CD14-positive monocyte (primary cell): Measurements from ENCODE around the gene SYPL2. TPM values are rescaled to one million over a fixed set of nuclear protein-coding genes. Genes with fewer than 3 reads are reported as not detected.

Experiments used
- DNase-seq, 3 donors: peaks; one replicate each; pipeline ENCODE4 v3.0.0-alpha.2; 2011 to 2022
- H2AFZ ChIP-seq: 2 replicates; pipeline ENCODE4 v1.6.0; 2012; ENCODE audit warnings: mild to moderate bottlenecking, low read depth, low read length, inconsistent platforms; ENCODE audit not compliant: insufficient read depth, poor library complexity, severe bottlenecking
- H3K27ac ChIP-seq, 2 donors: 1 replicate in 1 of 2; 2 replicates in 1 of 2; pipeline ENCODE4 v1.5.1; 2012 to 2013; ENCODE audit warnings: low read length in 2 of 2, control low read depth in 1 of 2, inconsistent platforms in 1 of 2, low read depth in 1 of 2, mild to moderate bottlenecking in 1 of 2
- H3K27me3 ChIP-seq, 2 donors: one replicate each; pipeline versions ENCODE4 v1.6.0 to v1.6.1; 2011 to 2013; ENCODE audit warnings: low read length in 2 of 2; ENCODE audit not compliant: control insufficient read depth in 2 of 2, insufficient read depth in 2 of 2
- H3K36me3 ChIP-seq, 2 donors: replicated peaks in 1 of 2; 1 replicate in 1 of 2; 2 replicates in 1 of 2; pipeline versions ENCODE4 v1.5.1 to v1.6.1; 2012 to 2013; ENCODE audit warnings: low read length in 2 of 2, control low read depth in 1 of 2, inconsistent platforms in 1 of 2, mild to moderate bottlenecking in 1 of 2; ENCODE audit not compliant: insufficient read depth in 2 of 2, control insufficient read depth in 1 of 2
- H3K4me1 ChIP-seq, 2 donors: 1 replicate in 1 of 2; 2 replicates in 1 of 2; pipeline versions ENCODE4 v1.5.1 to v1.6.1; 2012 to 2013; ENCODE audit warnings: low read length in 2 of 2, control low read depth in 1 of 2, inconsistent platforms in 1 of 2, mild to moderate bottlenecking in 1 of 2, moderate library complexity in 1 of 2; ENCODE audit not compliant: insufficient read depth in 2 of 2, control insufficient read depth in 1 of 2
- H3K4me2 ChIP-seq: replicated peaks from 2 replicates; pipeline ENCODE3; 2012; ENCODE audit warnings: low read length, moderate library complexity, mild to moderate bottlenecking; ENCODE audit not compliant: poor library complexity, severe bottlenecking; ENCODE audit errors: extremely low read depth
- H3K4me3 ChIP-seq, 3 experiments: fragments of 200-600 bp in 1 of 3; sonication (generic) in 1 of 3; replicated peaks in 1 of 3; 1 replicate in 2 of 3; 2 replicates in 1 of 3; pipeline ENCODE4 v1.5.1; 2011 to 2013; ENCODE audit warnings: low read length in 3 of 3, mild to moderate bottlenecking in 3 of 3, control low read depth in 2 of 3, low read depth in 2 of 3, inconsistent platforms in 1 of 3, moderate library complexity in 1 of 3
- H3K79me2 ChIP-seq: 2 replicates; pipeline ENCODE4 v1.6.0; 2012; ENCODE audit warnings: mild to moderate bottlenecking, control low read depth, inconsistent platforms, low read length, moderate library complexity; ENCODE audit not compliant: insufficient read depth
- H3K9ac ChIP-seq: 2 replicates; pipeline ENCODE4 v1.6.0; 2017; ENCODE audit warnings: low read length, mild to moderate bottlenecking; ENCODE audit not compliant: insufficient read depth, poor library complexity, severe bottlenecking
- H3K9me3 ChIP-seq, 2 donors: replicated peaks in 1 of 2; 1 replicate in 1 of 2; 2 replicates in 1 of 2; pipeline versions ENCODE4 v1.5.1 to v1.6.1; 2012 to 2013; ENCODE audit warnings: low read length in 2 of 2, control low read depth in 1 of 2; ENCODE audit not compliant: control insufficient read depth in 1 of 2, insufficient read depth in 1 of 2
- H4K20me1 ChIP-seq: 2 replicates; pipeline ENCODE4 v1.6.0; 2012; ENCODE audit warnings: mild to moderate bottlenecking, low read length, control low read depth, moderate library complexity; ENCODE audit not compliant: insufficient read depth
- H3K27ac Mint-ChIP-seq, 7 donors: one replicate each; pipeline ENCODE4 v1.8.0; 2020; ENCODE audit warnings: mild to moderate bottlenecking in 7 of 7, mixed read lengths in 7 of 7, moderate library complexity in 6 of 7, inconsistent platforms in 2 of 7
- H3K27me3 Mint-ChIP-seq, 3 donors: one replicate each; pipeline ENCODE4 v1.8.0; 2021 to 2022; ENCODE audit warnings: low read depth in 3 of 3, mild to moderate bottlenecking in 3 of 3, mixed read lengths in 3 of 3, moderate library complexity in 3 of 3, inconsistent platforms in 1 of 3
- H3K36me3 Mint-ChIP-seq, 2 donors: one replicate each; pipeline ENCODE4 v1.8.0; 2020; ENCODE audit warnings: mixed read lengths in 2 of 2, inconsistent platforms in 1 of 2, mild to moderate bottlenecking in 1 of 2
- H3K4me1 Mint-ChIP-seq: one replicate; pipeline ENCODE4 v1.8.0; 2020; ENCODE audit warnings: mild to moderate bottlenecking, mixed read lengths
- H3K4me3 Mint-ChIP-seq, 2 donors: one replicate each; pipeline ENCODE4 v1.8.0; 2020; ENCODE audit warnings: mild to moderate bottlenecking in 2 of 2, mixed read lengths in 2 of 2, moderate library complexity in 1 of 2
- H3K9me3 Mint-ChIP-seq, 7 donors: one replicate each; pipeline ENCODE4 v1.8.0; 2020 to 2022; ENCODE audit warnings: mixed read lengths in 7 of 7, mild to moderate bottlenecking in 6 of 7, moderate library complexity in 6 of 7, inconsistent platforms in 2 of 7
- CTCF ChIP-seq: fragments of 200-600 bp; IDR thresholded peaks from one replicate; pipeline ENCODE4 v1.8.0; 2022; ENCODE audit warnings: antibody characterized with exemption, mild to moderate bottlenecking
- WGBS: methylation state at CpG from one replicate; pipeline ENCODE4 v1.1.5; 2013; ENCODE audit warnings: missing lambda C conversion rate; ENCODE audit not compliant: insufficient coverage; 5-methylcytosine and 5-hydroxymethylcytosine counted together
- intact Hi-C, 2 donors: fragments of 100-400 bp; cut with micrococcal nuclease; formaldehyde crosslinking; loops; one replicate each; pipeline versions ENCODE4 v1.15.0 to v1.15.1; 2023
- polyA plus RNA-seq, 3 donors: library from polyadenylated mRNA; depleted of rRNA in 1 of 3; unstranded in 2 of 3; stranded (reverse) in 1 of 3; fragments of 300-500 nt in 2 of 3; fragments of >200 nt in 1 of 3; fragmentation: Illumina TruSeq in 2 of 3; gene quantifications; 1 replicate in 2 of 3; 2 replicates in 1 of 3; pipeline ENCODE4 v1.2.3, GENCODE V29; 2012 to 2021

The SYPL2 gene
- polyA plus RNA-seq, 3 donors: 0.03 to 0.12 TPM; not detected in 1

- Mint-ChIP-seq H3K9me3 (peaks cover 0 to 20% (median 5%) of the 10 kb centered on the region in 7 donors), H3K4me3 (no peak overlapping the region)
- intact Hi-C loops: loop anchor here in 1 of 2 donors (10.0 kb wide), 1 partner anchor 91 kb away; no protein-coding TSS in a partner anchor
Measured at GRCh38 chr1:109433322-109433721, 33.0 kb upstream of the SYPL2 start.

GRCh38 chr1:109434484-109434883, 31.9 kb upstream of the SYPL2 start:
- Histone ChIP-seq H3K36me3 (no peaks in the 10 kb centered on the region), H3K4me2 (no peak overlapping the region), H3K9me3 (no peaks in the 10 kb centered on the region), H3K9ac (no peak overlapping the region), H3K27ac (no peak overlapping the region), H4K20me1 (no peaks in the 10 kb centered on the region), H3K4me1 (no peaks in the 10 kb centered on the region), H3K79me2 (no peaks in the 10 kb centered on the region), H3K27me3 (peaks cover 0 to 3% of the 10 kb centered on the region in 2 donors), H3K4me3 (no peak overlapping the region), H2AFZ (no peak overlapping the region)
- H3K4me3 Mint-ChIP-seq: no peak overlapping the region
- no peak for TF ChIP-seq CTCF
- no CpG with 5 or more reads among the region's 1 CpG for WGBS
- no peak for DNase-seq
- H3K4me1 Mint-ChIP-seq: no peaks in the 10 kb centered on the region
- H3K27ac Mint-ChIP-seq: no peak overlapping the region
- H3K27me3 Mint-ChIP-seq: peaks cover 4 to 19% (median 9%) of the 10 kb centered on the region in 3 donors
- peaks cover 0 to 20% (median 5%) of the 10 kb centered on the region in 7 donors for H3K9me3 Mint-ChIP-seq
- intact Hi-C loops: loop anchor here in 1 of 2 donors (10.0 kb wide), 1 partner anchor 90 kb away; no protein-coding TSS in a partner anchor
- no peaks in the 10 kb centered on the region for H3K36me3 Mint-ChIP-seq

More at GRCh38 chr1:109433322-109433721, 33.0 kb upstream of the SYPL2 start:
- peaks cover 0 to 3% of the 10 kb centered on the region in 2 donors for H3K27me3 ChIP-seq
- Mint-ChIP-seq H3K36me3 (no peaks in the 10 kb centered on the region), H3K27me3 (peaks cover 4 to 19% (median 9%) of the 10 kb centered on the region in 3 donors), H3K4me1 (no peaks in the 10 kb centered on the region), H3K27ac (no peak overlapping the region)
- H3K4me3 ChIP-seq: no peak overlapping the region
- TF ChIP-seq CTCF: no peak
- no peak overlapping the region for H3K27ac ChIP-seq
- H4K20me1 ChIP-seq: no peaks in the 10 kb centered on the region
- no peaks in the 10 kb centered on the region for H3K36me3 ChIP-seq
- no peaks in the 10 kb centered on the region for H3K9me3 ChIP-seq
- H2AFZ ChIP-seq: no peak overlapping the region
- H3K4me1 ChIP-seq: no peaks in the 10 kb centered on the region
- no peaks in the 10 kb centered on the region for H3K79me2 ChIP-seq
- no peak overlapping the region for H3K4me2 ChIP-seq
- WGBS: no CpG with 5 or more reads among the region's 1 CpG
- DNase-seq: peak in 1 of 3 donors; percentile 31
- no peak overlapping the region for H3K9ac ChIP-seq
